Measurements from ENCODE around the gene ADM5. TPM values are rescaled to one million over a fixed set of nuclear protein-coding genes. Genes with fewer than 3 reads are reported as not detected.

ADM5 gene
- total and polyA plus RNA-seq, 2 experiments from 2014 or later, result 0.50 TPM; not detected in 1

DNA sequence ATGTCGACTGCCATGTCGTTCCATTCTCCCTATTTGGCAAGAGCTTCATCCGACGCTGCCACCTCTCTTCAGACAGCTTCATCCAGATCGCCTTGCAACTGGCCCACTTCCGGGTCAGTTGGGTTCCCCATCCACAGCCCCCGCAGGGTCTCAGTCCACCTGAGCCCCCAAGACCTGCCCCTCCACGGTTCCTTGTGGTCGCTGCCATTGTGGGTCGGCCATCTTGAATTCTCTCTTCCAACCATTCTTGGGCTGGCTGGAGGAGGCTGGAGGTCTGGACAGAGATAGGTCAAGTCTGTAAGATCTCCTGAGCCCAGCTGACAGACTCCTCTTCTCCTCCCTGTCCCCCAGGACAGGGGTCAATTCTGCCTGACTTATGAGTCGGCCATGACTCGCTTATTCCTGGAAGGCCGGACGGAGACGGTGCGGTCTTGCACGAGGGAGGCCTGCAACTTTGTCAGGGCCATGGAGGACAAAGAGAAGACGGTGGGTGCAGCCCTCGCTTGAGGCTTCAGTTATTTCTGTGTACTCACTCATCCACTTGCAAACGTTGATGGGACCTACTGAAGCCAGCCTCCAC, 21.1 kb downstream of the ADM5 start:
- 94% methylated on average over 20 of the region's 20 CpGs for WGBS (ENCODE audit: low lambda C conversion rate, missing lambda C conversion rate)

DNA sequence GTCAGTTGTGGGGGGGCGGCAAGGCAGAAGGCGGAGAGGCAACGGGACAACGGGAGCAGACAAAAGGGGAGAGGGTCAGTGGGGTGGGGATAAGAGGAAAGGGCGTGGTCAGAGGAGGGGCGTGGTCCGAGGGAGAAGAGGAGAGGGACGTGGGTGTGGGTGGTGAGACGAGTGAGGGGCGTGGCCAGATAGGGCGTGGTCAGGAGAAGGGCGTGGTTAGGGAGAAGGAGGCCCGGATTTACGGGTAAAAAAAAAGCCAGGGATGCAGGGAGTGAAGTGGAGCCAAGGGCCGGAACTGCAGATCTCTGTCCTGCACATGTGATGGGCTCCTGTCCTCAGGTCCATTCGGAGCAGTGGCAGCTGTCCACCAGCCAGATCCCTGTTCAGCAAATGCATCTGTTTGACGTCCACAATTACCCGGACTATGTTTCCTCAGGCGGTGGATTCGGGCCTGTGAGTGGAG, 23.0 kb downstream of the ADM5 start:
- Histone ChIP-seq H4K20me1 (ENCODE audit: insufficient read depth, poor library complexity, severe bottlenecking) (no peaks in the 10 kb centered on the region), H3K4me3 (no peak overlapping the region), H3K9me2 (replicated peaks; ENCODE audit: insufficient read depth) (no peaks in the 10 kb centered on the region), H3K9me3 (ENCODE audit: low read depth) (no peaks in the 10 kb centered on the region), H2AFZ (no peak overlapping the region), H3K4me2 (no peak overlapping the region), H3K4me1 (ENCODE audit: insufficient read depth) (no peaks in the 10 kb centered on the region), H3K27ac (no peak overlapping the region), H3K79me2 (no peaks in the 10 kb centered on the region), H3K36me3 (replicated peaks; ENCODE audit: insufficient read depth, low read depth) (no peaks in the 10 kb centered on the region), H3K27me3 (no peaks in the 10 kb centered on the region)
- TF ChIP-seq, protein P1, sequence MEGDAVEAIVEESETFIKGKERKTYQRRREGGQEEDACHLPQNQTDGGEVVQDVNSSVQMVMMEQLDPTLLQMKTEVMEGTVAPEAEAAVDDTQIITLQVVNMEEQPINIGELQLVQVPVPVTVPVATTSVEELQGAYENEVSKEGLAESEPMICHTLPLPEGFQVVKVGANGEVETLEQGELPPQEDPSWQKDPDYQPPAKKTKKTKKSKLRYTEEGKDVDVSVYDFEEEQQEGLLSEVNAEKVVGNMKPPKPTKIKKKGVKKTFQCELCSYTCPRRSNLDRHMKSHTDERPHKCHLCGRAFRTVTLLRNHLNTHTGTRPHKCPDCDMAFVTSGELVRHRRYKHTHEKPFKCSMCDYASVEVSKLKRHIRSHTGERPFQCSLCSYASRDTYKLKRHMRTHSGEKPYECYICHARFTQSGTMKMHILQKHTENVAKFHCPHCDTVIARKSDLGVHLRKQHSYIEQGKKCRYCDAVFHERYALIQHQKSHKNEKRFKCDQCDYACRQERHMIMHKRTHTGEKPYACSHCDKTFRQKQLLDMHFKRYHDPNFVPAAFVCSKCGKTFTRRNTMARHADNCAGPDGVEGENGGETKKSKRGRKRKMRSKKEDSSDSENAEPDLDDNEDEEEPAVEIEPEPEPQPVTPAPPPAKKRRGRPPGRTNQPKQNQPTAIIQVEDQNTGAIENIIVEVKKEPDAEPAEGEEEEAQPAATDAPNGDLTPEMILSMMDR (IDR thresholded peaks at IDR 0.05; ENCODE audit: poor library complexity), result no peak
- TF ChIP-seq EZH2 (IDR thresholded peaks at IDR 0.05; ENCODE audit: borderline replicate concordance) (no peak), EZH2phosphoT487 (IDR thresholded peaks at IDR 0.05; ENCODE audit: low read depth, severe bottlenecking, unreplicated experiment) (no peak)
- WGBS (ENCODE audit: low lambda C conversion rate, missing lambda C conversion rate), result 82% methylated on average over 16 of the region's 20 CpGs
- no peak for DNase-seq (ENCODE audit: low spot score)

More for the DNA sequence above, 21.1 kb downstream of the ADM5 start:
- DNase-seq (ENCODE audit: low spot score), result no peak
- no peak overlapping the region for H3K4me3 ChIP-seq
- TF ChIP-seq EZH2phosphoT487 (IDR thresholded peaks at IDR 0.05; ENCODE audit: low read depth, severe bottlenecking, unreplicated experiment), result no peak
- TF ChIP-seq, protein P1 (IDR thresholded peaks at IDR 0.05; ENCODE audit: poor library complexity), result no peak
- H3K4me1 ChIP-seq (ENCODE audit: insufficient read depth), result no peaks in the 10 kb centered on the region
- no peaks in the 10 kb centered on the region for H3K9me2 ChIP-seq (replicated peaks; ENCODE audit: insufficient read depth)
- no peak overlapping the region for H2AFZ ChIP-seq
- no peak overlapping the region for H3K27ac ChIP-seq
- H3K27me3 ChIP-seq, result no peaks in the 10 kb centered on the region
- no peaks in the 10 kb centered on the region for H4K20me1 ChIP-seq (ENCODE audit: insufficient read depth, poor library complexity, severe bottlenecking)
- H3K9me3 ChIP-seq (ENCODE audit: low read depth), result no peaks in the 10 kb centered on the region
- no peak overlapping the region for H3K4me2 ChIP-seq
- no peaks in the 10 kb centered on the region for H3K79me2 ChIP-seq
- H3K36me3 ChIP-seq (replicated peaks; ENCODE audit: insufficient read depth, low read depth), result no peaks in the 10 kb centered on the region

DNA sequence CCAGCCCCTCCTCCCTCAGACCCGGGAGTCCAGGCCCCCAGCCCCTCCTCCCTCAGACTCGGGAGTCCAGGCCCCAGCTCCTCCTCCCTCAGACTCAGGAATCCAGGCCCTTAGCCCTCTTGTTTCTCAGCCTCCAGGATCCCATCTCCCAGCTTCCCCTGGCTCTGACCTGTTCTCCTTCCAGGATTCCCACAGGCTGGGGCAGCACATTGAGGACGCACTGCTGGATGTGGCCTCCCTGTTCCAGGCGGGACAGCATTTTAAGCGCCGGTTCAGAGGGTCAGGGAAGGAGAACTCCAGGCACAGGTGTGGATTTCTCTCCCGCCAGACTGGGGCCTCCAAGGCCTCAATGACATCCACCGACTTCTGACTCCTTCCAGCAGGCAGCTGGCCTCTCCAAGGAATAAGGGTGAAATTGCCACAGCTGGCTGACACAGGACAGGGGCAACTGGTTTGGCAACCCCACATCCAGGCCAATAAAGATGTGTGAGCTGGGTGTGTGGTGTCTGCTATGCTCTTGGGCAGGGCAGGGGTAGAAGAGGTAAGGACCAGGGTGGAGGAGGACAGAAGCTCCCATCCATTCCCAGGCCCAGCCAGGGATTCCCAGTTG, 23.9 kb downstream of the ADM5 start:
- WGBS (ENCODE audit: low lambda C conversion rate, missing lambda C conversion rate), result 73% methylated on average over 7 of the region's 8 CpGs
- no peak overlapping the region for H3K27ac ChIP-seq
- H3K4me2 ChIP-seq, result no peak overlapping the region

More for the DNA sequence above, 23.9 kb downstream of the ADM5 start:
- no peak for DNase-seq (ENCODE audit: low spot score)
- Histone ChIP-seq H4K20me1 (ENCODE audit: insufficient read depth, poor library complexity, severe bottlenecking) (no peaks in the 10 kb centered on the region), H3K9me3 (ENCODE audit: low read depth) (no peaks in the 10 kb centered on the region), H3K9me2 (replicated peaks; ENCODE audit: insufficient read depth) (no peaks in the 10 kb centered on the region), H3K27me3 (no peaks in the 10 kb centered on the region), H3K79me2 (no peaks in the 10 kb centered on the region), H3K36me3 (replicated peaks; ENCODE audit: insufficient read depth, low read depth) (no peaks in the 10 kb centered on the region), H3K4me1 (ENCODE audit: insufficient read depth) (no peaks in the 10 kb centered on the region), H3K4me3 (no peak overlapping the region), H2AFZ (no peak overlapping the region)
- TF ChIP-seq, protein P1 (IDR thresholded peaks at IDR 0.05; ENCODE audit: poor library complexity), result no peak
- no peak for TF ChIP-seq EZH2phosphoT487 (IDR thresholded peaks at IDR 0.05; ENCODE audit: low read depth, severe bottlenecking, unreplicated experiment)
- TF ChIP-seq EZH2 (IDR thresholded peaks at IDR 0.05; ENCODE audit: borderline replicate concordance), result no peak

Data from hepatocyte (in vitro differentiated cells).